HG02870 (cell line): ENCODE data around the gene MPZL3.
"Not testable (repeated sequence)": the region's sequence is repeated elsewhere in the genome, so short reads cannot be mapped to it uniquely, and the experiment has no call there.

ENCODE experiments used
- ATAC-seq: cut with Tn5 transposase; IDR thresholded peaks from one replicate; pipeline ENCODE4 v1.9.1; 2021; ENCODE audit warnings: mild to moderate bottlenecking, moderate library complexity; ENCODE audit not compliant: unreplicated experiment

Gene MPZL3

GRCh38 chr11:118186346-118187107 is 65.6 kb downstream of the MPZL3 start:
- no peak for ATAC-seq

- no peak for ATAC-seq
Observed at GRCh38 chr11:118184784-118185579, 67.2 kb downstream of the MPZL3 start.

- not testable (repeated sequence) for ATAC-seq
Observed at GRCh38 chr11:118183691-118184090, 68.5 kb downstream of the MPZL3 start.

- no peak for ATAC-seq
Observed at GRCh38 chr11:118180300-118180703, 71.9 kb downstream of the MPZL3 start.

- no peak for ATAC-seq
Observed at GRCh38 chr11:118176778-118177134, 75.4 kb downstream of the MPZL3 start.
